WTC11 (cell line): ENCODE results near the gene LAMTOR4. TPM values are rescaled to one million over a fixed set of nuclear protein-coding genes. Genes with fewer than 3 reads are reported as not detected.

Experiments used
- AFF4 ChIP-seq: sonication (generic); formaldehyde crosslinking; IDR thresholded peaks from 2 replicates; pipeline ENCODE4 v1.8.1; 2023; ENCODE audit warnings: mild to moderate bottlenecking, missing genetic modification reagents, borderline replicate concordance
- E2F5 ChIP-seq: sonication (generic); formaldehyde crosslinking; IDR thresholded peaks from 2 replicates; pipeline ENCODE4 v1.8.1; 2022; ENCODE audit warnings: mild to moderate bottlenecking, moderate library complexity, missing genetic modification reagents
- ESRRA ChIP-seq: sonication (generic); formaldehyde crosslinking; IDR thresholded peaks from 2 replicates; pipeline ENCODE4 v1.8.1; 2022; ENCODE audit warnings: mild to moderate bottlenecking, missing genetic modification reagents, borderline replicate concordance
- FOXK1 ChIP-seq: sonication (generic); formaldehyde crosslinking; IDR thresholded peaks from 2 replicates; pipeline ENCODE4 v1.8.0; 2022; ENCODE audit warnings: mild to moderate bottlenecking, moderate library complexity, missing genetic modification reagents
- GABPB1 ChIP-seq: sonication (generic); formaldehyde crosslinking; IDR thresholded peaks from 2 replicates; pipeline ENCODE4 v1.8.1; 2023; ENCODE audit warnings: mild to moderate bottlenecking, missing genetic modification reagents
- HMGXB4 ChIP-seq: sonication (generic); formaldehyde crosslinking; IDR thresholded peaks from 2 replicates; pipeline ENCODE4 v1.8.1; 2023; ENCODE audit warnings: mild to moderate bottlenecking, moderate library complexity, missing genetic modification reagents
- JUN ChIP-seq: sonication (generic); formaldehyde crosslinking; IDR thresholded peaks from 2 replicates; pipeline ENCODE4 v1.8.0; 2023; ENCODE audit warnings: mild to moderate bottlenecking, missing genetic modification reagents
- MXD4 ChIP-seq: fragments of 250-450 bp; sonication (Bioruptor Pico); IDR thresholded peaks from 2 replicates; pipeline ENCODE4 v1.8.0; 2021; ENCODE audit warnings: mild to moderate bottlenecking, moderate library complexity, borderline replicate concordance
- NFE2L1 ChIP-seq: sonication (generic); formaldehyde crosslinking; IDR thresholded peaks from 2 replicates; pipeline ENCODE4 v1.8.1; 2023; ENCODE audit warnings: missing genetic modification reagents
- NFYB ChIP-seq: sonication (generic); formaldehyde crosslinking; conservative IDR thresholded peaks from 2 replicates; pipeline ENCODE4 v1.8.0; 2022; ENCODE audit warnings: low read depth, missing genetic modification reagents
- OVOL2 ChIP-seq: fragments of 250-450 bp; sonication (Bioruptor Pico); IDR thresholded peaks from 2 replicates; pipeline ENCODE4 v1.9.0; 2021; ENCODE audit warnings: mild to moderate bottlenecking, borderline replicate concordance
- USF1 ChIP-seq: sonication (generic); formaldehyde crosslinking; IDR thresholded peaks from 2 replicates; pipeline ENCODE4 v1.8.0; 2022; ENCODE audit warnings: mild to moderate bottlenecking, missing genetic modification reagents
- ZNF121 ChIP-seq: sonication (generic); formaldehyde crosslinking; IDR thresholded peaks from 2 replicates; pipeline ENCODE4 v1.8.0; 2023; ENCODE audit warnings: missing genetic modification reagents
- ZNF263 ChIP-seq: sonication (generic); formaldehyde crosslinking; IDR thresholded peaks from 2 replicates; pipeline ENCODE4 v1.8.1; 2022; ENCODE audit warnings: low read depth, mild to moderate bottlenecking, moderate library complexity, missing genetic modification reagents
- ZNF671 ChIP-seq: fragments of 250-450 bp; sonication (Bioruptor Pico); IDR thresholded peaks from 2 replicates; pipeline ENCODE4 v1.8.0; 2021; ENCODE audit warnings: mild to moderate bottlenecking
- total RNA-seq: library from RNA; stranded (reverse); gene quantifications from 3 replicates; pipeline ENCODE4 v1.2.3, GENCODE V29; 2021
- TF ChIP-seq, protein P1 (sequence below): sonication (generic); formaldehyde crosslinking; IDR thresholded peaks from 2 replicates; pipeline ENCODE4 v1.8.1; 2023; ENCODE audit warnings: mild to moderate bottlenecking, missing genetic modification reagents
- TF ChIP-seq, protein P2 (sequence below): sonication (generic); formaldehyde crosslinking; IDR thresholded peaks from 2 replicates; pipeline ENCODE4 v1.8.0; 2023; ENCODE audit warnings: missing genetic modification reagents, mild to moderate bottlenecking, borderline replicate concordance
- TF ChIP-seq, protein P3 (sequence below): sonication (generic); formaldehyde crosslinking; conservative IDR thresholded peaks from 2 replicates; pipeline ENCODE4 v1.8.1; 2022; ENCODE audit warnings: mild to moderate bottlenecking, missing genetic modification reagents
- TF ChIP-seq, protein P4 (sequence below): sonication (generic); formaldehyde crosslinking; IDR thresholded peaks from 2 replicates; pipeline ENCODE4 v1.8.0; 2023; ENCODE audit warnings: missing genetic modification reagents
- TF ChIP-seq, protein P5 (sequence below): sonication (generic); formaldehyde crosslinking; IDR thresholded peaks from 2 replicates; pipeline ENCODE4 v1.8.1; 2022; ENCODE audit warnings: low read depth, missing genetic modification reagents, borderline replicate concordance

Gene LAMTOR4
- total RNA-seq, 1 experiment from 2014 or later: 199 TPM

DNA sequence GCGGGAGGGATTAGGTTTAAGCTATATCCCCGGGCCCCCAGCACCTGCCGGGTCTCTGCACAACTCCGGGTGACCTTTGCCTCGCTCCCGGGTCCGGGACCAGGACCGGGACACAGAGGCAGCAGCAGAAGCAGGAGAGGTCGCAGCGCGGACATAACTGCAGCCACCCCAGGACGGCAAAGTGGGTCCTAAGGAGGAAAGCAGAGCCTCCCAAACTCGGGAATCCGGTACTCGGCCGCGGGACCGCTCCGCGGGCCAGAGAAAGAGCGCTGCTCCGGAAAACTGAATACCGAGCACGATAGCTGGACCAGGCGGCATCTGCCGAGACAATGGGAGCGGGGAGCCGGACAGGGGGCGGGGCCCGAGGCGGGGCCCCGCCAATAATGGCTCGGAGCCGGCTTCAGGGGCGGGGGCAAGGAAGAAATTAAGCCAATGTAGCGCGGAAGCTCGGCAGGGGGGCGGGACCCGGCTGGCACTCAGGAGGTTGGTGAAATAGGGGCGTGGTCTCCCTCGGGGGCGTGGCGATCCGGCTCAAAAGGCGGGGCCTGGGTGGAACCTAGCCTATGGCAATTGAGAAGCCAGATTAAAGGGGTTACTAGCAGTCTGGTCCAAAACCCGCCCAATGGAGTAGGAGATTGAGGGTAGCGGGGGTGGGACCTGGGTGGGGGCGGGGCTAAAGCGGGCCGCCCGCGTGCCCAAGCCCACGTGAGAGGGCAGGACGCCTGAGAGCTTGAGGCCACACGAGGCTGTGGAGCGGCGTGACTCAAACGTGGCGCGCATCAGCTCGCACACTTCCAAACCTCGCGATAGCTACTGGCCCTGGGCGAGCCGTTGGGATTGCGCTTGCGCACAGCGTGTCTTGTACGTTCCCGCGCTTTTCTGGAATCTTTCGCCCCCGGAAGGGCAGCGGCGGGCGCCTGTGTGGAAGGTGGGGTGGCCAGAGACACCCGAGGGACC, 28.6 kb downstream of the LAMTOR4 start, which contains the start of the genes GPC2 and STAG3 (continued):
- TF ChIP-seq, protein P1, sequence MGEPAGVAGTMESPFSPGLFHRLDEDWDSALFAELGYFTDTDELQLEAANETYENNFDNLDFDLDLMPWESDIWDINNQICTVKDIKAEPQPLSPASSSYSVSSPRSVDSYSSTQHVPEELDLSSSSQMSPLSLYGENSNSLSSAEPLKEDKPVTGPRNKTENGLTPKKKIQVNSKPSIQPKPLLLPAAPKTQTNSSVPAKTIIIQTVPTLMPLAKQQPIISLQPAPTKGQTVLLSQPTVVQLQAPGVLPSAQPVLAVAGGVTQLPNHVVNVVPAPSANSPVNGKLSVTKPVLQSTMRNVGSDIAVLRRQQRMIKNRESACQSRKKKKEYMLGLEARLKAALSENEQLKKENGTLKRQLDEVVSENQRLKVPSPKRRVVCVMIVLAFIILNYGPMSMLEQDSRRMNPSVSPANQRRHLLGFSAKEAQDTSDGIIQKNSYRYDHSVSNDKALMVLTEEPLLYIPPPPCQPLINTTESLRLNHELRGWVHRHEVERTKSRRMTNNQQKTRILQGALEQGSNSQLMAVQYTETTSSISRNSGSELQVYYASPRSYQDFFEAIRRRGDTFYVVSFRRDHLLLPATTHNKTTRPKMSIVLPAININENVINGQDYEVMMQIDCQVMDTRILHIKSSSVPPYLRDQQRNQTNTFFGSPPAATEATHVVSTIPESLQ (CRISPR knock-in tag): peak; percentile 56; the same call in 1 of the 2 replicates
- TF ChIP-seq, protein P2, sequence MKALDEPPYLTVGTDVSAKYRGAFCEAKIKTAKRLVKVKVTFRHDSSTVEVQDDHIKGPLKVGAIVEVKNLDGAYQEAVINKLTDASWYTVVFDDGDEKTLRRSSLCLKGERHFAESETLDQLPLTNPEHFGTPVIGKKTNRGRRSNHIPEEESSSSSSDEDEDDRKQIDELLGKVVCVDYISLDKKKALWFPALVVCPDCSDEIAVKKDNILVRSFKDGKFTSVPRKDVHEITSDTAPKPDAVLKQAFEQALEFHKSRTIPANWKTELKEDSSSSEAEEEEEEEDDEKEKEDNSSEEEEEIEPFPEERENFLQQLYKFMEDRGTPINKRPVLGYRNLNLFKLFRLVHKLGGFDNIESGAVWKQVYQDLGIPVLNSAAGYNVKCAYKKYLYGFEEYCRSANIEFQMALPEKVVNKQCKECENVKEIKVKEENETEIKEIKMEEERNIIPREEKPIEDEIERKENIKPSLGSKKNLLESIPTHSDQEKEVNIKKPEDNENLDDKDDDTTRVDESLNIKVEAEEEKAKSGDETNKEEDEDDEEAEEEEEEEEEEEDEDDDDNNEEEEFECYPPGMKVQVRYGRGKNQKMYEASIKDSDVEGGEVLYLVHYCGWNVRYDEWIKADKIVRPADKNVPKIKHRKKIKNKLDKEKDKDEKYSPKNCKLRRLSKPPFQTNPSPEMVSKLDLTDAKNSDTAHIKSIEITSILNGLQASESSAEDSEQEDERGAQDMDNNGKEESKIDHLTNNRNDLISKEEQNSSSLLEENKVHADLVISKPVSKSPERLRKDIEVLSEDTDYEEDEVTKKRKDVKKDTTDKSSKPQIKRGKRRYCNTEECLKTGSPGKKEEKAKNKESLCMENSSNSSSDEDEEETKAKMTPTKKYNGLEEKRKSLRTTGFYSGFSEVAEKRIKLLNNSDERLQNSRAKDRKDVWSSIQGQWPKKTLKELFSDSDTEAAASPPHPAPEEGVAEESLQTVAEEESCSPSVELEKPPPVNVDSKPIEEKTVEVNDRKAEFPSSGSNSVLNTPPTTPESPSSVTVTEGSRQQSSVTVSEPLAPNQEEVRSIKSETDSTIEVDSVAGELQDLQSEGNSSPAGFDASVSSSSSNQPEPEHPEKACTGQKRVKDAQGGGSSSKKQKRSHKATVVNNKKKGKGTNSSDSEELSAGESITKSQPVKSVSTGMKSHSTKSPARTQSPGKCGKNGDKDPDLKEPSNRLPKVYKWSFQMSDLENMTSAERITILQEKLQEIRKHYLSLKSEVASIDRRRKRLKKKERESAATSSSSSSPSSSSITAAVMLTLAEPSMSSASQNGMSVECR: peak; percentile 97
- TF ChIP-seq MXD4 (no peak), ZNF121 (CRISPR knock-in tag) (0 out of 2 replicates have a peak, but pooled peaks have one; percentile 46), USF1 (CRISPR knock-in tag) (peak; percentile 86), FOXK1 (peak; percentile 96), ZNF671 (CRISPR knock-in tag) (no peak), NFE2L1 (peak; percentile 97; the same call in 1 of the 2 replicates), ZNF263 (CRISPR knock-in tag) (peak; percentile 75), E2F5 (CRISPR knock-in tag) (peak; percentile 92), AFF4 (CRISPR knock-in tag) (peak; percentile 81; the same call in 1 of the 2 replicates), GABPB1 (CRISPR knock-in tag) (no peak), JUN (CRISPR knock-in tag) (peak; percentile 89), NFYB (CRISPR knock-in tag) (peak; percentile 56), OVOL2 (CRISPR knock-in tag) (no peak), HMGXB4 (CRISPR knock-in tag) (0 out of 2 replicates have a peak, but pooled peaks have one; percentile 75), ESRRA (CRISPR knock-in tag) (peak; percentile 97)
- TF ChIP-seq, protein P3, sequence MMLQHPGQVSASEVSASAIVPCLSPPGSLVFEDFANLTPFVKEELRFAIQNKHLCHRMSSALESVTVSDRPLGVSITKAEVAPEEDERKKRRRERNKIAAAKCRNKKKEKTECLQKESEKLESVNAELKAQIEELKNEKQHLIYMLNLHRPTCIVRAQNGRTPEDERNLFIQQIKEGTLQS: peak; percentile 78
- TF ChIP-seq, protein P4, sequence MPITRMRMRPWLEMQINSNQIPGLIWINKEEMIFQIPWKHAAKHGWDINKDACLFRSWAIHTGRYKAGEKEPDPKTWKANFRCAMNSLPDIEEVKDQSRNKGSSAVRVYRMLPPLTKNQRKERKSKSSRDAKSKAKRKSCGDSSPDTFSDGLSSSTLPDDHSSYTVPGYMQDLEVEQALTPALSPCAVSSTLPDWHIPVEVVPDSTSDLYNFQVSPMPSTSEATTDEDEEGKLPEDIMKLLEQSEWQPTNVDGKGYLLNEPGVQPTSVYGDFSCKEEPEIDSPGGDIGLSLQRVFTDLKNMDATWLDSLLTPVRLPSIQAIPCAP (CRISPR knock-in tag): peak; percentile 97
- TF ChIP-seq, protein P5, sequence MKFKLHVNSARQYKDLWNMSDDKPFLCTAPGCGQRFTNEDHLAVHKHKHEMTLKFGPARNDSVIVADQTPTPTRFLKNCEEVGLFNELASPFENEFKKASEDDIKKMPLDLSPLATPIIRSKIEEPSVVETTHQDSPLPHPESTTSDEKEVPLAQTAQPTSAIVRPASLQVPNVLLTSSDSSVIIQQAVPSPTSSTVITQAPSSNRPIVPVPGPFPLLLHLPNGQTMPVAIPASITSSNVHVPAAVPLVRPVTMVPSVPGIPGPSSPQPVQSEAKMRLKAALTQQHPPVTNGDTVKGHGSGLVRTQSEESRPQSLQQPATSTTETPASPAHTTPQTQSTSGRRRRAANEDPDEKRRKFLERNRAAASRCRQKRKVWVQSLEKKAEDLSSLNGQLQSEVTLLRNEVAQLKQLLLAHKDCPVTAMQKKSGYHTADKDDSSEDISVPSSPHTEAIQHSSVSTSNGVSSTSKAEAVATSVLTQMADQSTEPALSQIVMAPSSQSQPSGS: peak; percentile 88
